Pulmonary artery endothelial cell (primary cell): ENCODE data around the gene FN3K. TPM values are rescaled to one million over a fixed set of nuclear protein-coding genes. Genes with fewer than 3 reads are reported as not detected.

Experiments used
- DNase-seq: peaks from one replicate; pipeline ENCODE4 v3.0.0-alpha.2; 2011; ENCODE audit warnings: low read depth, low spot score
- total RNA-seq: library from RNA; depleted of rRNA; stranded (reverse); fragments of >200 nt; gene quantifications from 2 replicates; pipeline ENCODE4 v1.2.3, GENCODE V29; 2014

Gene FN3K
- total RNA-seq, 1 donor from 2014 or later, result 5.3 TPM

DNA sequence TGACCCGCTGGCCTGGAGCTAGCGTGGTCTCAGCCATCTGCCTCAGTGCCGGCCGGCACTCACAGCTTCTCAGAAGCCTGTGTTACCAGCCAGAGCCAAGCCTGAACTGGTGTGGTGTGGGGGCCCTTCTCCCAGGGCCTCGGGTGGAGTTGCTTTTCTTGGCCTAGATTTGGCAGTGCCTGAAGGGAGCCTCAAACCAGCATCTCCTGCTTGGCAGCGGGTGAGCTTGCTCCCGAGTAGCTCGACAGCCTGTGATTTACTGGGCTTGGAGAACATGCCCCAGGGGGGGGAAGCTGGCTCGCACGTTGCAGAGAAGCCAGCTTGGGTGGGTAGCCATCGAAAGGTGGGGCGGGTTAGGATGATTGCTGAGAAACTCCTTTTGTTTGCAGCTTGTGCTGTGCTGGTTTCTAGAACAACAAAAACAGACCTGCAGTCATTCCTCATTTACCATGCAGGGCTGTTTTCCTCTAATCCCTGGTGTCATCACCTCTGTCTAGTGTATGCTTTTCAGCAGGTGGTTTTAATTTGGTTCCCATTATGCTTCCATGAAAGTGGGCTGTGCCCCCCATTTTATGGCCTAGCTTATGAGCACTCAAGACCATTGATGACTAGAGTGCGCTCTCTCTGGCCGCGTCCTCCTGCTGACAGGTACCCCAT is 58.7 kb downstream of the FN3K start:
- no peak for DNase-seq

DNA sequence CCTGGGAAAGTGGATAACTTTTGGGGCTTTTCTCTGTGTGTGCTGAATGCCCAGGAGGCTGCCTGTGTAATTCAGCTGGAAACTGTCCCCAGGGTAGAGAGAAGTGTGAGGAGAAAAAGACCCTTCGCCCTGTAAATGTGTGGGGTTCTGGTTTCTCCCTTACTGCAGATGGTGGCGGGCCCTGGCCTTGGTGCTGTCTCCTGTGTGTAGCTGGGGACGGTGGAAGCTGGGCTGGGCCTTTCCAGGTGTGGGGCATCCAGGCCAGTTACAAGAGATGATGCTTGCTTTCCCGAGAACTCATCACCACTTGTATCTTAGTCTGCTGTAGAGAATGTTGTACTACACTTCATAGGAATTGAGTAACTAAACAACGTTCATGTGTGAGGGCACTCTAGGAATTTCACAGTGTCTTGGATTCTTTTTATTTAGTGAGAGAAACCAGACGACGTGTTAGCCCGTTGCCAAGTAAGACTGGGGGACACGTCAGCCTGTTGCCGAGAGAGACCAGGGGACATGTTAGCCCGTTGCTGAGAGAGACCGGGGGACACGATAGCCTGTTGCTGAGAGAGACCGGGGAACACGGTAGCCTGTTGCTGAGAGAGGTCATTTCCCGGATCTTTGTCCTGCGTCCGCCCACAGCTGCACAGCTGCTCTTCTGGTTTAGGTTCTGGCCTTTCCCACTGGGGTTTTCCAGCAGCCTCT is 59.5 kb downstream of the FN3K start:
- DNase-seq, result no peak

DNA sequence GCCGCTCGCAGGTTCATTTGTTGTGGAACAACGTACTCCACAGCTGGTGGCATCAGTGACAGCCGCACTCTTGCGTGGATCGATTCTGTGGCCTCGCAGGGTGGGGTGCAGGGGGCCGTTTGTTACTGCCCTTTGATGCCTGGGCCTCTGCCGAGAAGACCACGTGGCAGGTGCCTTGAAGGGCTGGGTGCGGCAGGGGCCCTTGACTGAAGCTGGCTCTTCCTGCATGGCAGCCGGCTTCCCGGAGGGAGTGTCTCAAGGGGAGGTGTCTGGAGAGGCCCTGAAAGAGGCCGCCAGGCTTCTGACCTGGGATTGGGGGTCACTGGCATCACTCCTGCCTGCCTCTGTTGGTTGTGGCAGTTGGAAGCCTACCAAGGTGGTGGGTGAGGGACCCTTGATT is 60.2 kb downstream of the FN3K start:
- no peak for DNase-seq

DNA sequence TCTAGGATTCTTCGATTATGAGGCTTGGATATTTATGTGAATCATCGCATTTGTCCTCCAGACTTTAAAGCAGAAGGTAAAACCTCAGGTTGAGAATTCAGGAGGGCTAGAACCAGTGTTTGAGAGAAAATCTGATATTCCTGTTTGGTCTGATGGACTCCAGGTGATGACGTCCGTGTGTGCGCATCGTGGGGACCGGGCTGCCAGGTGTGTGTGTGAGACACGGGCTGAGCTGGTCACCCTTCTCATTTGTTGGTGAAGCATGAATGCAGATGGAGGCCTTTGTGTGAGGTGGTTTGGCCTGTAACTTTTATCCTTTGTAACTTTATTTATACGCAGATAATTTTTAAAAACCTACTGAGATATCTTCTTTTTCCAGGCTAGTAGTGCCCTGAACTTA is 61.6 kb downstream of the FN3K start:
- no peak for DNase-seq

DNA sequence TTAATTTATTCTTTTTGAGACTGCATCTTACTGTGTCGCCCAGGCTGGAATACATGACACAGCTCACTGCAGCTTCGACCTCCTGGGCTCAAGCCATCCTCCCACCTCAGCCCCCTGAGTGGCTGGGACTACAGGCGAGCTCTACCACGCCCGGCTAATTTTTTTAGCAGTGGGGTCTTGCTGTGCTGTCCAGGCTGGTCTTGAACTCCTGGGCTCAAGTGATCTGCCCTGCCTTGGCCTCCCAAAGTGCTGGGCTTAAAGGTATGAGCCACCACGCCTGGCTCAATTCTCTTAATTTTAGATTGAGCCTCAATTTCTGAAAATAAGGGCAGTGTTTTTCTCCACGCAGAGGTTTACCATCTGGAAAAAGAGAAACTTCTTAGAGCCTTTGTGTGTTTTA is 63.3 kb downstream of the FN3K start:
- no peak for DNase-seq

DNA sequence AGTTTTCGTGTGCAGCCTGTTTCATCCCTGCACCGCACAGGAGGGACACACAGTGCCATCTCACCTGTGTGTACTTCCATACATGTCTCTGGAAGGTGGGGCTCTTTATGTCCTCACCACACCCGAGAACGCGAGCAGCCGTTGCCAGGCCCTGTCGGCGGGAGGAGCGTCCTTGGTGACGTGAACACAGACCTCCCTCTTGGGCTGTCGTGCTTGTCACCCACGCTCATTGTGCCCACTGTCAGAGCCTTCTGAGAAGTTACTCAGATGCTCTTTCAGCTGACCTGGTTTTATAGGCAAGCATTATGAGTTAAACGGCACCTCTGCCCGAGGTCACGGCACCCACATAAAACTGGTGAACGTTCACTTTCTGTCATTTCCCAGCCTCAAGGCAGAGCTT is 64.2 kb downstream of the FN3K start:
- no peak for DNase-seq

Other genes starting within 250 kb of the FN3K start
- 29.7 and 31.6 TPM in 2 replicates for gene FOXK2, start 215.9 kb upstream of the FN3K start, total RNA-seq
- 59.4 and 79.9 TPM in 2 replicates for gene WDR45B, start 87.2 kb upstream of the FN3K start, total RNA-seq
- gene RAB40B, start 36.9 kb upstream of the FN3K start, total RNA-seq, result 6.5 and 9.1 TPM in 2 replicates
- 29.1 and 37.2 TPM in 2 replicates for gene FN3KRP, start 18.9 kb upstream of the FN3K start, total RNA-seq
- 39.0 and 77.0 TPM in 2 replicates for gene TBCD, start 16.4 kb downstream of the FN3K start, total RNA-seq
- gene ZNF750, start 104.4 kb downstream of the FN3K start, total RNA-seq, result under 0.01 and 0.07 TPM in 2 replicates